IMR-90 (cell line): Measurements from ENCODE around the gene OR2H1. TPM values are rescaled to one million over a fixed set of nuclear protein-coding genes. Genes with fewer than 3 reads are reported as not detected.

Experiments
- ATAC-seq: fragments of 200-7000 bp; cut with Tn5 transposase; 2 replicates; pipeline ENCODE4 v1.9.1; 2020; ENCODE audit warnings: low read depth, mild to moderate bottlenecking, moderate library complexity
- BruUV-seq: library from RNA; stranded (reverse); fragments of 400-500 nt; replicated peaks from 2 replicates; lab custom pipeline; 2021; lab: Mats Ljungman, UMichigan
- CTCF ChIA-PET: fragments of 300-600 bp; formaldehyde crosslinking; extraction: SDS; loops from one replicate; lab custom pipeline; 2021; ENCODE audit warnings: antibody characterized with exemption; lab: Yijun Ruan, JAX
- POLR2A ChIA-PET: fragments of 300-600 bp; sonication (Branson Sonifier 250); formaldehyde crosslinking; loops from one replicate; lab custom pipeline; 2022; ENCODE audit warnings: antibody characterized with exemption; ENCODE audit not compliant: unreplicated experiment; lab: Charles Lee
- DNase-seq: peaks from one replicate; pipeline ENCODE4 v3.0.0; 2013
- H2AFZ ChIP-seq: replicated peaks from 2 replicates; pipeline ENCODE3; 2013; ENCODE audit warnings: low read length, mild to moderate bottlenecking; ENCODE audit not compliant: poor library complexity
- H2AK5ac ChIP-seq: 2 replicates; pipeline ENCODE4 v1.6.1; 2013; ENCODE audit warnings: low read depth, low read length, inconsistent platforms
- H2AK9ac ChIP-seq: replicated peaks from 2 replicates; pipeline ENCODE3; 2013; ENCODE audit warnings: mild to moderate bottlenecking, low read depth, low read length, moderate library complexity; ENCODE audit not compliant: poor library complexity
- H2BK120ac ChIP-seq: 2 replicates; pipeline ENCODE4 v1.6.1; 2013; ENCODE audit warnings: low read depth, low read length, inconsistent platforms
- H2BK15ac ChIP-seq: 3 replicates; pipeline ENCODE4 v1.6.1; 2013; ENCODE audit warnings: low read depth, low read length, inconsistent platforms
- H2BK20ac ChIP-seq: 2 replicates; pipeline ENCODE4 v1.6.1; 2013; ENCODE audit warnings: low read depth, mild to moderate bottlenecking, inconsistent platforms, low read length, moderate library complexity
- H2BK5ac ChIP-seq: 2 replicates; pipeline ENCODE4 v1.6.1; 2013; ENCODE audit warnings: mild to moderate bottlenecking, low read depth, low read length, inconsistent platforms; ENCODE audit not compliant: poor library complexity, severe bottlenecking
- H3K14ac ChIP-seq: replicated peaks from 2 replicates; pipeline ENCODE4 v1.6.1; 2013; ENCODE audit warnings: low read depth, low read length, inconsistent platforms
- H3K18ac ChIP-seq: 2 replicates; pipeline ENCODE4 v1.6.1; 2013; ENCODE audit warnings: low read depth, low read length, control low read depth
- H3K23ac ChIP-seq: 2 replicates; pipeline ENCODE4 v1.6.1; 2013; ENCODE audit warnings: low read depth, low read length, inconsistent platforms
- H3K27ac ChIP-seq: 2 replicates; pipeline ENCODE4 v1.5.1; 2013; ENCODE audit warnings: mild to moderate bottlenecking, control low read depth, low read length; ENCODE audit not compliant: insufficient read depth
- H3K27me3 ChIP-seq: 2 replicates; pipeline ENCODE4 v1.6.1; 2013; ENCODE audit warnings: low read length; ENCODE audit not compliant: control insufficient read depth, insufficient read depth
- H3K36me3 ChIP-seq: 2 replicates; pipeline ENCODE4 v1.6.1; 2013; ENCODE audit warnings: low read length, mixed read lengths; ENCODE audit not compliant: control insufficient read depth, insufficient read depth
- H3K4ac ChIP-seq: 2 replicates; pipeline ENCODE4 v1.6.1; 2013; ENCODE audit warnings: low read depth, low read length, inconsistent platforms
- H3K4me1 ChIP-seq: 2 replicates; pipeline ENCODE4 v1.6.1; 2013; ENCODE audit warnings: low read length, mixed read lengths; ENCODE audit not compliant: control insufficient read depth, insufficient read depth
- H3K4me2 ChIP-seq: 2 replicates; pipeline ENCODE4 v1.6.1; 2013; ENCODE audit warnings: low read depth, mild to moderate bottlenecking, control low read depth, low read length, moderate library complexity
- H3K4me3 ChIP-seq: 2 replicates; pipeline ENCODE4 v1.5.1; 2013; ENCODE audit warnings: low read depth, mild to moderate bottlenecking, control low read depth, low read length, moderate library complexity; ENCODE audit not compliant: insufficient read depth
- H3K56ac ChIP-seq: 2 replicates; pipeline ENCODE4 v1.6.1; 2013; ENCODE audit warnings: low read length, inconsistent platforms; ENCODE audit not compliant: insufficient read depth; ENCODE audit errors: extremely low read depth
- H3K79me1 ChIP-seq, 2 experiments: 2 replicates each; pipeline ENCODE4 v1.6.1; 2013; ENCODE audit warnings: low read length in 2 of 2, inconsistent platforms in 1 of 2, low read depth in 1 of 2
- H3K9ac ChIP-seq: 2 replicates; pipeline ENCODE4 v1.6.1; 2013; ENCODE audit warnings: low read depth, low read length, control low read depth
- H3K9me1 ChIP-seq: 2 replicates; pipeline ENCODE4 v1.6.1; 2013; ENCODE audit warnings: low read length, inconsistent platforms; ENCODE audit not compliant: insufficient read depth
- H3K9me3 ChIP-seq: 2 replicates; pipeline ENCODE4 v1.6.1; 2013; ENCODE audit warnings: low read length; ENCODE audit not compliant: control insufficient read depth, insufficient read depth
- H4K20me1 ChIP-seq: 2 replicates; pipeline ENCODE4 v1.6.1; 2013; ENCODE audit warnings: low read length, inconsistent platforms; ENCODE audit not compliant: insufficient read depth
- H4K5ac ChIP-seq: 2 replicates; pipeline ENCODE4 v1.6.1; 2013; ENCODE audit warnings: mild to moderate bottlenecking, low read depth, low read length, control low read depth
- H4K8ac ChIP-seq, 2 experiments: 2 replicates each; pipeline ENCODE4 v1.6.1; 2013; ENCODE audit warnings: low read depth in 2 of 2, low read length in 2 of 2, control low read depth in 1 of 2, inconsistent platforms in 1 of 2
- H4K91ac ChIP-seq: 2 replicates; pipeline ENCODE4 v1.6.1; 2013; ENCODE audit warnings: low read depth, low read length, inconsistent platforms; ENCODE audit not compliant: insufficient read depth
- ELK1 ChIP-seq: fragments of 150-350 bp; IDR thresholded peaks from 2 replicates; pipeline ENCODE4 v1.6.1; 2016; ENCODE audit warnings: low read depth, mild to moderate bottlenecking, low read length, moderate library complexity, borderline replicate concordance
- FOS ChIP-seq: fragments of 150-350 bp; IDR thresholded peaks from 2 replicates; pipeline ENCODE4 v1.6.1; 2016; ENCODE audit warnings: low read depth, low read length
- MAFK ChIP-seq: IDR thresholded peaks from 2 replicates; pipeline ENCODE4 v1.6.1; 2012; ENCODE audit warnings: low read depth, low read length, improper control_type of control experiment
- WGBS, 2 experiments: methylation state at CpG; one replicate each; pipeline versions ENCODE4 v1.1.5 to v1.1.7; 2013; ENCODE audit warnings: missing lambda C conversion rate in 2 of 2; ENCODE audit not compliant: insufficient read length in 1 of 2; ENCODE audit errors: extremely low coverage in 2 of 2; 5-methylcytosine and 5-hydroxymethylcytosine counted together
- dilution Hi-C: fragments of 300-500 bp; cut with HindIII; formaldehyde crosslinking; loops from one replicate; pipeline ENCODE4 v1.14.3; 2018; ENCODE audit warnings: low sequenced_read_pairs; ENCODE audit not compliant: unreplicated experiment
- in situ Hi-C: fragments of 300-500 bp; cut with MboI; formaldehyde crosslinking; loops from 3 replicates; pipeline ENCODE4 v1.14.3; 2019; ENCODE audit warnings: low sequenced_read_pairs, inconsistent platforms, mixed read lengths
- intact Hi-C: fragments of 100-400 bp; cut with micrococcal nuclease; formaldehyde crosslinking; loops from 2 replicates; pipeline ENCODE4 v1.10.0; 2022
- polyA plus RNA-seq, 3 experiments: library from polyadenylated mRNA; depleted of rRNA; stranded (reverse); fragments of >200 nt; gene quantifications; 2 replicates each; pipeline ENCODE4 v1.2.3, GENCODE V29; 2012; ENCODE audit warnings: low replicate concordance in 1 of 3
- total RNA-seq: library from RNA; depleted of rRNA; stranded (reverse); fragments of >200 nt; gene quantifications from 2 replicates; pipeline ENCODE4 v1.2.3, GENCODE V29; 2012

The OR2H1 gene
- total and polyA plus RNA-seq, 2 of the 4 experiments (the other 2 are of a cell fraction), result not detected

- Histone ChIP-seq H4K8ac (no peak overlapping the region), H2AFZ (no peak overlapping the region), H3K9me3 (peaks cover 9% of the 10 kb centered on the region; the same call in 1 of the 2 replicates), H2BK15ac (no peak overlapping the region), H3K56ac (no peak overlapping the region), H2BK5ac (no peak overlapping the region), H3K9me1 (no peaks in the 10 kb centered on the region), H2BK120ac (no peak overlapping the region), H4K20me1 (no peaks in the 10 kb centered on the region), H3K4me2 (no peak overlapping the region), H4K5ac (no peak overlapping the region), H2AK5ac (no peak overlapping the region), H3K27me3 (no peaks in the 10 kb centered on the region), H3K9ac (no peak overlapping the region), H3K14ac (no peak overlapping the region), H3K27ac (no peak overlapping the region), H4K91ac (no peak overlapping the region), H2BK20ac (no peak overlapping the region), H3K4me3 (no peak overlapping the region), H3K23ac (no peak overlapping the region), H3K79me1 (no peaks in the 10 kb centered on the region), H3K4me1 (no peaks in the 10 kb centered on the region), H3K18ac (no peak overlapping the region), H3K4ac (no peak overlapping the region), H3K36me3 (no peaks in the 10 kb centered on the region), H2AK9ac (no peak overlapping the region)
- ChIA-PET CTCF (no interaction called here), POLR2A (no interaction called here)
- intact Hi-C loops (no loop called here), dilution Hi-C loops (no loop called here), in situ Hi-C loops (no loop called here)
- 60% methylated on average over 6 of the region's 9 CpGs; no CpG with 5 or more reads in 1 of the 2 experiments for WGBS, 2 experiments
- DNase-seq (no peak), ATAC-seq (no peak)
- TF ChIP-seq ELK1, result no peak
- TF ChIP-seq MAFK, result no peak
- TF ChIP-seq FOS, result no peak
- BruUV-seq, result no TSS peak
Observed at GRCh38 chr6:29509711-29510110, 52.8 kb downstream of the OR2H1 start.
